ENCODE data around the gene EXOC2. TPM values are rescaled to one million over a fixed set of nuclear protein-coding genes. Genes with fewer than 3 reads are reported as not detected.
"Not testable (repeated sequence)": the region's sequence is repeated elsewhere in the genome, so short reads cannot be mapped to it uniquely, and the experiment has no call there.

The EXOC2 gene
- total RNA-seq, 1 experiment from 2014 or later = 45.7 TPM

- CTCF ChIA-PET = interaction anchor here (0.9 kb wide), 1 partner anchor 110 kb away, joined by 3 read pairs; no protein-coding TSS in a partner anchor
- no peak for TF ChIP-seq TP53 (CRISPR knock-in tag; IDR thresholded peaks at IDR 0.05)
- H3K36me3 Mint-ChIP-seq = peaks cover 19% of the 10 kb centered on the region
- DNase-seq (ENCODE audit: low spot score) (no peak), ATAC-seq (no peak)
- POLR2A ChIA-PET = no interaction called here
- no peak overlapping the region for H3K27ac Mint-ChIP-seq
- no peaks in the 10 kb centered on the region for H3K9me3 Mint-ChIP-seq
- H3K4me1 Mint-ChIP-seq = no peaks in the 10 kb centered on the region
- no peak overlapping the region for H3K4me3 Mint-ChIP-seq
- no peaks in the 10 kb centered on the region for H3K27me3 Mint-ChIP-seq (ENCODE audit: low read depth)
Observed at GRCh38 chr6:611928-612327, 81.0 kb downstream of the EXOC2 start.

DNA sequence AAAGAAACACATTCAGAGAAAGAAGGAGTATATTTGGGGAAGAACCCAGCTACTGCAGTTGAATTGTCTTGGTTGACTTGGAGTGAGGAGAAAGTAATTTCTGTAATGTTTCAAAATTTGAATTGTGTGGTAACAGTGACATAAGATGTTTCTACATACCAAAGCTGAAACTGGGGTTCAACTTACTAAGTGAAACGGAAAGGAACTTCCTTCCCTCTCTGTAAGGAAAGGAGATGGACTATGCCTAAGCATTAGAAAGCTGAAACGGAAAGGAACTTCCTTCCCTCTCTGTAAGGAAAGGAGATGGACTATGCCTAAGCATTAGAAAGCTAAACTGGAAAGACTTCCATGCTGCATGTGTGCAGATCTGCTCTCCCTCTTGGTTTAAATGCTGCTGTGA lies 82.1 kb downstream of the EXOC2 start:
- Mint-ChIP-seq H3K9me3 (peaks cover 7% of the 10 kb centered on the region), H3K4me1 (no peaks in the 10 kb centered on the region), H3K27ac (no peak overlapping the region), H3K4me3 (no peak overlapping the region), H3K36me3 (peaks cover 27% of the 10 kb centered on the region), H3K27me3 (ENCODE audit: low read depth) (no peaks in the 10 kb centered on the region)
- DNase-seq (ENCODE audit: low spot score) (no peak), ATAC-seq (no peak)
- POLR2A ChIA-PET = no interaction called here
- TF ChIP-seq FOXJ3 (CRISPR knock-in tag; IDR thresholded peaks at IDR 0.05; ENCODE audit: borderline replicate concordance) = no peak
- no peak for TF ChIP-seq GTF2I (CRISPR knock-in tag; conservative IDR thresholded peaks at IDR 0.05)
- TF ChIP-seq ETV6 (CRISPR knock-in tag; IDR thresholded peaks at IDR 0.05) = no peak
- CTCF ChIA-PET = no interaction called here

DNA sequence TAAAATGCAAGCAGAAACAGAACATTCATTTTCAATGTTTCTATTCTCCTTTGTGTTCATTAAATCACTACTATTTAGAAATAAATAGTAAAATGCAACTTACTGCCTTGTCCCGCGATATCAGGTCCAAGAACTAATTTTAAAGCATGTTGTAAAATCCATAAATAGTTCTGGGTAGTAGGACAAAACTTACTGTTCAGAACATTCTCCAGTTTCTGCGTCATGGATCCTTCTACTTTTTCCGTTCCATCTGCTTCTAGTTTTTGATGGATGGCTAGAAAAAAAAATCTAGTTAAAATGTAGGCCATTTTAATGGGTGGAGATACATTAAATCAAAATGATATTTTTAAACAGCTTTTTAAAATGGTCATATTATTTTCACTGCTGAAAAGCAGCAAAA lies 83.0 kb downstream of the EXOC2 start:
- H3K27me3 Mint-ChIP-seq (ENCODE audit: low read depth) = no peaks in the 10 kb centered on the region
- H3K9me3 Mint-ChIP-seq = peaks cover 9% of the 10 kb centered on the region
- H3K36me3 Mint-ChIP-seq = peaks cover 22% of the 10 kb centered on the region
- CTCF ChIA-PET = no interaction called here
- no peak overlapping the region for H3K4me3 Mint-ChIP-seq
- H3K4me1 Mint-ChIP-seq = no peaks in the 10 kb centered on the region
- no peak for TF ChIP-seq NR3C1 (CRISPR knock-in tag; conservative IDR thresholded peaks at IDR 0.05; ENCODE audit: low read depth)
- TF ChIP-seq EMX1 (CRISPR knock-in tag; IDR thresholded peaks at IDR 0.05) = no peak
- TF ChIP-seq NR1H2 (CRISPR knock-in tag; IDR thresholded peaks at IDR 0.05) = no peak
- TF ChIP-seq USF2 (CRISPR knock-in tag; IDR thresholded peaks at IDR 0.05) = no peak
- no peak for TF ChIP-seq GRHL2 (CRISPR knock-in tag; IDR thresholded peaks at IDR 0.05; ENCODE audit: insufficient replicate concordance, severe bottlenecking)
- TF ChIP-seq, protein P1, sequence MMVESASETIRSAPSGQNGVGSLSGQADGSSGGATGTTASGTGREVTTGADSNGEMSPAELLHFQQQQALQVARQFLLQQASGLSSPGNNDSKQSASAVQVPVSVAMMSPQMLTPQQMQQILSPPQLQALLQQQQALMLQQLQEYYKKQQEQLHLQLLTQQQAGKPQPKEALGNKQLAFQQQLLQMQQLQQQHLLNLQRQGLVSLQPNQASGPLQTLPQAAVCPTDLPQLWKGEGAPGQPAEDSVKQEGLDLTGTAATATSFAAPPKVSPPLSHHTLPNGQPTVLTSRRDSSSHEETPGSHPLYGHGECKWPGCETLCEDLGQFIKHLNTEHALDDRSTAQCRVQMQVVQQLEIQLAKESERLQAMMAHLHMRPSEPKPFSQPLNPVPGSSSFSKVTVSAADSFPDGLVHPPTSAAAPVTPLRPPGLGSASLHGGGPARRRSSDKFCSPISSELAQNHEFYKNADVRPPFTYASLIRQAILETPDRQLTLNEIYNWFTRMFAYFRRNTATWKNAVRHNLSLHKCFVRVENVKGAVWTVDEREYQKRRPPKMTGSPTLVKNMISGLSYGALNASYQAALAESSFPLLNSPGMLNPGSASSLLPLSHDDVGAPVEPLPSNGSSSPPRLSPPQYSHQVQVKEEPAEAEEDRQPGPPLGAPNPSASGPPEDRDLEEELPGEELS (CRISPR knock-in tag; IDR thresholded peaks at IDR 0.05) = no peak
- no peak for TF ChIP-seq GABPB1 (CRISPR knock-in tag; IDR thresholded peaks at IDR 0.05)
- H3K27ac Mint-ChIP-seq = no peak overlapping the region
- no peak for ATAC-seq
- DNase-seq (ENCODE audit: low spot score) = no peak
- POLR2A ChIA-PET = no interaction called here

DNA sequence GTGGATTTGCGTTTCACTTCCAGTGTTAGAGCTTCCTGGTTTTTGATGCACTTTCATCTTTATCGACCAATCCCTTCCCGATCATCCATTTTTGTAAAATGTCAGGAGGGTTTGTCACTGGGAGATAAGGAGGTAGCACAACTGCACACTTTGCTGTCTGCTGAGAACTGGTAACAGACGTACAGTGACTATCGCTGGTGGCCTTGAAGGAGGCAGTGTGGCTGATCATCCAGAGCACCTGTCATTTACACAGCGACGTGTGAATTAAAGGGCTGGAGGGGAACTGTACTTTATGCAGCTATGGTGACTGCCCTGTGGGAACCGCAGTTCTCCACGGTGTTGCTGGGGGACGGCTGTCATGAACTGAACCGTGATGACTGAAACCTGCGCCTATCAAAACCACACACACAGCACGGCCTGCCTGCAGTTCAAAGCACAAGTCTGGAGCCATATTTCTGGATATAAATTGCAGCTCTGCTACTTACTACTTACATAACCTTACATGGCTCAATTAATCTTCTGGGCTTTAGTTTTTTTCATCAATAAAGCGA lies 86.0 kb downstream of the EXOC2 start:
- DNase-seq (ENCODE audit: low spot score) = no peak
- peaks cover 23% of the 10 kb centered on the region for H3K36me3 Mint-ChIP-seq
- ATAC-seq = no peak
- ChIA-PET CTCF (no interaction called here), POLR2A (no interaction called here)
- H3K9me3 Mint-ChIP-seq = peaks cover 9% of the 10 kb centered on the region
- TF ChIP-seq TCF7 (CRISPR knock-in tag; IDR thresholded peaks at IDR 0.05; ENCODE audit: low read depth) = no peak
- no peak for TF ChIP-seq ZNF671 (CRISPR knock-in tag; IDR thresholded peaks at IDR 0.05)
- TF ChIP-seq E2F4 (CRISPR knock-in tag; IDR thresholded peaks at IDR 0.05; ENCODE audit: borderline replicate concordance, low read depth) = no peak
- TF ChIP-seq ELF4 (CRISPR knock-in tag; IDR thresholded peaks at IDR 0.05; ENCODE audit: low read depth) = no peak
- H3K27me3 Mint-ChIP-seq (ENCODE audit: low read depth) = no peaks in the 10 kb centered on the region
- H3K4me3 Mint-ChIP-seq = no peak overlapping the region
- no peak overlapping the region for H3K27ac Mint-ChIP-seq
- no peaks in the 10 kb centered on the region for H3K4me1 Mint-ChIP-seq

DNA sequence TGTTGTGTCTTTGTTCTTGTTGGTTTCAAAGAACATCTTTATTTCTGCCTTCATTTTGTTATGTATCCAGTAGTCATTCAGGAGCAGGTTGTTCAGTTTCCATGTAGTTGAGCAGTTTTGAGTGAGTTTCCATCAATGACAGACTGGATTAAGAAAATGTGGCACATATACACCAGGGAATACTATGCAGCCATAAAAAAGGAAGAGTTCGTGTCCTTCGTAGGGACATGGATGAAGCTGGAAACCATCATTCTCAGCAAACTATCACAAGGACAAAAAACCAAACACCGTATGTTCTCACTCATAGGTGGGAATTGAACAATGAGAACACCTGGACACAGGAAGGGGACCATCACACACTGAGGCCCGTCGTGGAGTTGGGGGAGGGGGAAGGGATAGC lies 87.0 kb downstream of the EXOC2 start:
- POLR2A ChIA-PET; DNase-seq (ENCODE audit: low spot score); H3K9me3 Mint-ChIP-seq; CTCF ChIA-PET; H3K4me3 Mint-ChIP-seq; ATAC-seq; H3K4me1 Mint-ChIP-seq; H3K27ac Mint-ChIP-seq; H3K27me3 Mint-ChIP-seq (ENCODE audit: low read depth): not testable (repeated sequence)
- peaks cover 23% of the 10 kb centered on the region for H3K36me3 Mint-ChIP-seq

Data from WTC11 (cell line).